Measurements from ENCODE around the gene ALG12. TPM values are rescaled to one million over a fixed set of nuclear protein-coding genes. Genes with fewer than 3 reads are reported as not detected.

Gene ALG12
- total and polyA plus RNA-seq, 2 of the 13 experiments (the other 11 are each of a cell fraction or from before 2014, with no cell fraction given): 7.8 to 15.8 TPM

GRCh38 chr22:49951986-49952896 lies 34.0 kb upstream of the ALG12 start (continued):
- TF ChIP-seq ZBED4 (CRISPR knock-in tag; IDR thresholded peaks at IDR 0.05; ENCODE audit: borderline replicate concordance) (no peak; the same call in 1 of the 2 replicates), TP53 (CRISPR knock-in tag; conservative IDR thresholded peaks at IDR 0.05) (no peak; the same call in 1 of the 2 replicates), PLRG1 (conservative IDR thresholded peaks at IDR 0.05) (no peak), MAFF (IDR thresholded peaks at IDR 0.05; ENCODE audit: low read depth, low read length) (no peak), JUND (CRISPR knock-in tag; IDR thresholded peaks at IDR 0.05) (peak; percentile 89), KDM2A (CRISPR knock-in tag; IDR thresholded peaks at IDR 0.05; ENCODE audit: borderline replicate concordance, low read depth) (peak; percentile 34; the same call in 1 of the 2 replicates), ZNF710 (CRISPR knock-in tag; IDR thresholded peaks at IDR 0.05; ENCODE audit: borderline replicate concordance) (no peak), SRSF4 (IDR thresholded peaks at IDR 0.05; ENCODE audit: low read depth, low read length, poor library complexity, severe bottlenecking) (no peak), ZNF724P (CRISPR knock-in tag; IDR thresholded peaks at IDR 0.05; ENCODE audit: borderline replicate concordance) (no peak), ZNF260 (CRISPR knock-in tag; IDR thresholded peaks at IDR 0.05; ENCODE audit: borderline replicate concordance, low read depth) (no peak), ELF1 (CRISPR knock-in tag; IDR thresholded peaks at IDR 0.05) (no peak), NCOA2 (CRISPR knock-in tag; IDR thresholded peaks at IDR 0.05) (peak; percentile 85), ZNF414 (CRISPR knock-in tag; IDR thresholded peaks at IDR 0.05) (no peak), NAIF1 (CRISPR knock-in tag; IDR thresholded peaks at IDR 0.05; ENCODE audit: borderline replicate concordance) (no peak)
- TF ChIP-seq, protein P1, sequence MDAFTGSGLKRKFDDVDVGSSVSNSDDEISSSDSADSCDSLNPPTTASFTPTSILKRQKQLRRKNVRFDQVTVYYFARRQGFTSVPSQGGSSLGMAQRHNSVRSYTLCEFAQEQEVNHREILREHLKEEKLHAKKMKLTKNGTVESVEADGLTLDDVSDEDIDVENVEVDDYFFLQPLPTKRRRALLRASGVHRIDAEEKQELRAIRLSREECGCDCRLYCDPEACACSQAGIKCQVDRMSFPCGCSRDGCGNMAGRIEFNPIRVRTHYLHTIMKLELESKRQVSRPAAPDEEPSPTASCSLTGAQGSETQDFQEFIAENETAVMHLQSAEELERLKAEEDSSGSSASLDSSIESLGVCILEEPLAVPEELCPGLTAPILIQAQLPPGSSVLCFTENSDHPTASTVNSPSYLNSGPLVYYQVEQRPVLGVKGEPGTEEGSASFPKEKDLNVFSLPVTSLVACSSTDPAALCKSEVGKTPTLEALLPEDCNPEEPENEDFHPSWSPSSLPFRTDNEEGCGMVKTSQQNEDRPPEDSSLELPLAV (CRISPR knock-in tag; conservative IDR thresholded peaks at IDR 0.05; ENCODE audit: low read depth): no peak
- TF ChIP-seq, protein P2, sequence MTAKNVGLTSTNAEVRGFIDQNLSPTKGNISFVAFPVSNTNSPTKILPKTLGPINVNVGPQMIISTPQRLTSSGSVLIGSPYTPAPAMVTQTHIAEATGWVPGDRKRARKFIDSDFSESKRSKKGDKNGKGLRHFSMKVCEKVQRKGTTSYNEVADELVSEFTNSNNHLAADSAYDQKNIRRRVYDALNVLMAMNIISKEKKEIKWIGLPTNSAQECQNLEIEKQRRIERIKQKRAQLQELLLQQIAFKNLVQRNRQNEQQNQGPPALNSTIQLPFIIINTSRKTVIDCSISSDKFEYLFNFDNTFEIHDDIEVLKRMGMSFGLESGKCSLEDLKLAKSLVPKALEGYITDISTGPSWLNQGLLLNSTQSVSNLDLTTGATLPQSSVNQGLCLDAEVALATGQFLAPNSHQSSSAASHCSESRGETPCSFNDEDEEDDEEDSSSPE (CRISPR knock-in tag; IDR thresholded peaks at IDR 0.05): no peak
- TF ChIP-seq, protein P3, sequence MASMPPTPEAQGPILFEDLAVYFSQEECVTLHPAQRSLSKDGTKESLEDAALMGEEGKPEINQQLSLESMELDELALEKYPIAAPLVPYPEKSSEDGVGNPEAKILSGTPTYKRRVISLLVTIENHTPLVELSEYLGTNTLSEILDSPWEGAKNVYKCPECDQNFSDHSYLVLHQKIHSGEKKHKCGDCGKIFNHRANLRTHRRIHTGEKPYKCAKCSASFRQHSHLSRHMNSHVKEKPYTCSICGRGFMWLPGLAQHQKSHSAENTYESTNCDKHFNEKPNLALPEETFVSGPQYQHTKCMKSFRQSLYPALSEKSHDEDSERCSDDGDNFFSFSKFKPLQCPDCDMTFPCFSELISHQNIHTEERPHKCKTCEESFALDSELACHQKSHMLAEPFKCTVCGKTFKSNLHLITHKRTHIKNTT (CRISPR knock-in tag; IDR thresholded peaks at IDR 0.05): no peak
